Measurements from ENCODE around the gene IFNL2. TPM values are rescaled to one million over a fixed set of nuclear protein-coding genes. Genes with fewer than 3 reads are reported as not detected.
"Not testable (repeated sequence)": the region's sequence is repeated elsewhere in the genome, so short reads cannot be mapped to it uniquely, and the experiment has no call there.

Gene IFNL2
- total RNA-seq, 1 donor from 2014 or later: not detected

DNA sequence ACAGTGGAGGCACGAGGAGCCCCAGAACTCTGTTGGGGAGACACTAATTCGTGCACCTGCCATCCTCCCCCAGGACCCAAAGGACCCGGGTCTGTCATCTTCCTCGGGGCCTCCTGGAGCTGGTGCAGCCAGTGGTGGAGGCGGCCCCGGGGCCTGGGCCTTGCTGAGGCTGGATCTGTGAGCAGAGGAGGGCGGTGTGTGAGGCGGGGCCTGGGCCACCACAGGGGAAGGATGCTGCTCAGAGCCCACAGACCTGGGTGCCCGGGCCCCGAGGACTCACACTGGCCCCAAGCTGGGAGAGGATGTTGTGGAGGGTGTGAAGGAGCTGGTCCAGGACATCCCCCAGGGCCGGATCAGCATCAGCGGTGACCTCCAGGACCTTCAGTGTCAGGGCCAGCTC is 31.7 kb upstream of the IFNL2 start:
- Mint-ChIP-seq H3K9me3 (no peaks in the 10 kb centered on the region), H3K4me3 (no peak overlapping the region), H3K36me3 (ENCODE audit: low read depth) (no peaks in the 10 kb centered on the region), H3K4me1 (no peaks in the 10 kb centered on the region), H3K27me3 (ENCODE audit: low read depth) (peaks cover 53% of the 10 kb centered on the region), H3K27ac (ENCODE audit: unreplicated experiment) (no peak overlapping the region)
- TF ChIP-seq, protein P1, sequence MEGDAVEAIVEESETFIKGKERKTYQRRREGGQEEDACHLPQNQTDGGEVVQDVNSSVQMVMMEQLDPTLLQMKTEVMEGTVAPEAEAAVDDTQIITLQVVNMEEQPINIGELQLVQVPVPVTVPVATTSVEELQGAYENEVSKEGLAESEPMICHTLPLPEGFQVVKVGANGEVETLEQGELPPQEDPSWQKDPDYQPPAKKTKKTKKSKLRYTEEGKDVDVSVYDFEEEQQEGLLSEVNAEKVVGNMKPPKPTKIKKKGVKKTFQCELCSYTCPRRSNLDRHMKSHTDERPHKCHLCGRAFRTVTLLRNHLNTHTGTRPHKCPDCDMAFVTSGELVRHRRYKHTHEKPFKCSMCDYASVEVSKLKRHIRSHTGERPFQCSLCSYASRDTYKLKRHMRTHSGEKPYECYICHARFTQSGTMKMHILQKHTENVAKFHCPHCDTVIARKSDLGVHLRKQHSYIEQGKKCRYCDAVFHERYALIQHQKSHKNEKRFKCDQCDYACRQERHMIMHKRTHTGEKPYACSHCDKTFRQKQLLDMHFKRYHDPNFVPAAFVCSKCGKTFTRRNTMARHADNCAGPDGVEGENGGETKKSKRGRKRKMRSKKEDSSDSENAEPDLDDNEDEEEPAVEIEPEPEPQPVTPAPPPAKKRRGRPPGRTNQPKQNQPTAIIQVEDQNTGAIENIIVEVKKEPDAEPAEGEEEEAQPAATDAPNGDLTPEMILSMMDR (conservative IDR thresholded peaks at IDR 0.05): no peak
- DNase-seq (ENCODE audit: low read depth, low spot score): no peak

DNA sequence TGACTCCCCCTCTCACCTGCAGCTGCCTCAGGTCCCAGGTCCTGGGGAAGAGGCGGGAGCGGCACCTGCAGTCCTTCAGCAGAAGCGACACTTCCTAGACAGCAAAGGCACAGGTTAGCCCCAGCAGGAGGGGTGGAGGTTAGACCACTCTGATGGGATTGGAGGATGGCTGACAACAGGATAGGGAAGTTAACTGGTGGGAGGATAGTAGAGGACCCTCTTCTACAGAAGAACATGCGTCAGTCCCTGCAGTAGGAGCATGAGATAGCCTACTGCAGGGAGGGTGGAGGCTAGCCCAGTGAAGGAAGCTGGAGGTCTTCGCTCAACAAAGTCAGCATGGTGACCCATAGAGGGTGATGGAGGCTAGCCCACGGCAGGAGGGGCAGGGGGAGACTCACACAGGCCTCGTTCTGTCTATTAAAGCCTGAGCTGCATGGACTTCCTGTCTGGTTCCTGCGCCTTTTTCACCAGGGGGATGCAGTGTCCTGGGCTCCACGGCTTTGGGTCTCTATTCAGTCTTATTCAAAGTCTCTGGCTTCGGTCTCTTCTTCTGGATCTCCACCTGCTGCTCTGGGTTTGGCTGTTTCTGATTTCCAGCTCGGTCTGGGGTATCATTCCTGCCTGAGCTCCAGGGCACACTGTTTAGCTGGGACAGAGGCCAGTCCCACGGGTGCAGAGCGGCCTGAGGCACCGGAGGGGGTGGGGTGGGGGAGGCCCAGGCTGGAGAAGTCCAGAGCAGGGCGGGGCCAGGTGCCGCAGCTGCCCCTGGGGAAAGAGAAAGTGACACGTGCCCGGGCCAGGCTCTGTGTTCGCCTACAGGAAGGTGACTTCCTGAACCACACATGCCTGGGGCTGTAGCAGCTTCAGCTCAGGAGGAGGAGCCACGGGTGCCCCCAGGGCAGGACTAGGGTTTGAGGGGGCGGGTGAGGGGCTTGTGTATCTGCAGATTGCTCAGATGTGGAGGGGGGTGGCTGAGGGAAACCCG is 30.7 kb upstream of the IFNL2 start:
- TF ChIP-seq, protein P1 (conservative IDR thresholded peaks at IDR 0.05): no peak
- H3K36me3 Mint-ChIP-seq (ENCODE audit: low read depth): no peaks in the 10 kb centered on the region
- no peak overlapping the region for H3K4me3 Mint-ChIP-seq
- H3K4me1 Mint-ChIP-seq: no peaks in the 10 kb centered on the region
- peaks cover 50% of the 10 kb centered on the region for H3K27me3 Mint-ChIP-seq (ENCODE audit: low read depth)
- H3K9me3 Mint-ChIP-seq: no peaks in the 10 kb centered on the region
- peak overlapping the region; percentile 89 for H3K27ac Mint-ChIP-seq (ENCODE audit: unreplicated experiment)
- DNase-seq (ENCODE audit: low read depth, low spot score): no peak

DNA sequence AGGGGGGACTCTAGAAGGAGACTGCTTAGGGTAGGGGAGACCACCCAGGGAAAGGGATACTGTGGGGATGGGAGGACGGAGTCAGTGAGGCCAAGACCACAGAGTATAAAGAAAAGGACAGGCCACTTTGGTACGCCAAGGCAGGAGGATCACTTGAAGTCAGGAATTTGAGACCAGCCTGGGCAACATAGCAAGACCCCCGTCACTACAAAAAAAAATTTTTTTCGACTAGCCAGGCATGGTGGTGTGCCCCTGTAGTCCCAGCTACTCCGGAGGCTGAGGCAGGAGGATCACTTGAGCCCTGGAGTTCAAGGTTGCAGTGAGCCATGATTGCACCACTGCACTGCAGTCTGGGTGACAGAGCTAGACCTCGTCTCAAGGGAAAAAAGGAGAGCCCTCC is 30.0 kb upstream of the IFNL2 start:
- Mint-ChIP-seq H3K4me3 (no peak overlapping the region), H3K9me3 (no peaks in the 10 kb centered on the region), H3K27ac (ENCODE audit: unreplicated experiment) (no peak overlapping the region), H3K4me1 (no peaks in the 10 kb centered on the region), H3K36me3 (ENCODE audit: low read depth) (no peaks in the 10 kb centered on the region), H3K27me3 (ENCODE audit: low read depth) (peaks cover 45% of the 10 kb centered on the region)
- DNase-seq (ENCODE audit: low read depth, low spot score): no peak
- TF ChIP-seq, protein P1 (conservative IDR thresholded peaks at IDR 0.05): no peak

DNA sequence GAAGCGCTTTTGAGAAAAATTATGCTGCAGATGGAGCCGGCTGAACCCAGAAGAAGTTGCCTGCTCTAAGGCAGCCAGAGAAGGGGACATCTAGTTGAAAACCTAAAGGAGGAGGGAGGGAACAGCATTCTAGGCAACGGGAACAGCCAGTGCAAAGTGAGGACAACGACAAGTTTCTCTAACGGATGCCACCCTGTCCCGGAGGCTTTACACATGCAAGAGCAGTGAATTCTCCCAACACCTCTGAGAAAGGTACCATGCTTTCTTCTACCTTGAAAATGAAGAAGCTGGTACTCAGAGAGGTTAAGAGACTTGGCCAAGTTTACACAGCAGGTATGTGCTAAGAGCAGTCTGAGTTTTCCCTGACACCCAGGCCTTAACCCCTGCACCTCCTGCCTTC is 29.3 kb upstream of the IFNL2 start:
- H3K9me3 Mint-ChIP-seq: no peaks in the 10 kb centered on the region
- TF ChIP-seq, protein P1 (conservative IDR thresholded peaks at IDR 0.05): no peak
- H3K27ac Mint-ChIP-seq (ENCODE audit: unreplicated experiment): no peak overlapping the region
- no peak overlapping the region for H3K4me3 Mint-ChIP-seq
- H3K4me1 Mint-ChIP-seq: no peaks in the 10 kb centered on the region
- peaks cover 43% of the 10 kb centered on the region for H3K27me3 Mint-ChIP-seq (ENCODE audit: low read depth)
- no peaks in the 10 kb centered on the region for H3K36me3 Mint-ChIP-seq (ENCODE audit: low read depth)
- DNase-seq (ENCODE audit: low read depth, low spot score): no peak

DNA sequence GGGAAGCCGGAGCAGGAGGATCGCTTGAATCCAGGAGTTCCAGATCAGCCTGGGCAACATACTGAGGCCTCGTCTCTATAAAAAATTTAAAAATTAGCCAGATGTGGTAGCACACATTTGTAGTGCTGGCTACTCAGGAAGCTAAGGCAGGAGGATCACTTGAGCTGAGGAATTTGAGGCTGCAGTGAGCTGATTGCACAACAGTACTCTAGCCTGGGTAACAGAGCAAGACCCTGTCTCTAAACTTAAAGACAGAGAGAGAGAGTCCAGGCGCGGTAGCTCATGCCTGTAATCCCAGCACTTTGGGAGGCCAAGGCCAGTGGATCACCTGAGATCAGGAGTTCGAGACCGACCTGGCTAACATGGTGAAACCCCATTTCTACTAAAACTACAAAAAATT is 27.8 kb upstream of the IFNL2 start:
- TF ChIP-seq, protein P1 (conservative IDR thresholded peaks at IDR 0.05): no peak
- H3K4me1 Mint-ChIP-seq: no peaks in the 10 kb centered on the region
- H3K27ac Mint-ChIP-seq (ENCODE audit: unreplicated experiment): no peak overlapping the region
- DNase-seq (ENCODE audit: low read depth, low spot score): no peak
- H3K9me3 Mint-ChIP-seq: no peaks in the 10 kb centered on the region
- no peak overlapping the region for H3K4me3 Mint-ChIP-seq
- peaks cover 41% of the 10 kb centered on the region for H3K27me3 Mint-ChIP-seq (ENCODE audit: low read depth)
- H3K36me3 Mint-ChIP-seq (ENCODE audit: low read depth): no peaks in the 10 kb centered on the region

DNA sequence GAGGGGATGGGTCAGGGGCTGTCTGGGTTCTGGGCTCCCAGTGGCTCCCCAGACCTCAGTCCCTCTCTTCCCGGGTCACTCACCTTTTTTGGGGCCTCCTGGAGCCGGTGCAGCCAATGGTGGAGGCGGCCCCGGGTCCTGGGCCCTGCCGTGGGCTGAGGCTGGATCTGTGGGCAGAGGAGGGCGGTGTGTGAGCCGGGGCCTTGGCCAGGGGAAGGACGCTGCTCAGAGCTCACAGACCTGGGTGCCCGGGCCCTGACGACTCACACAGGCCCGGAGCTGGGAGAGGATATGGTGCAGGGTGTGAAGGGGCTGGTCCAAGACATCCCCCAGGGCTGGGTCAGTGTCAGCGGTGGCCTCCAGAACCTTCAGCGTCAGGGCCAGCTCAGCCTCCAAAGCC is 24.5 kb upstream of the IFNL2 start:
- H3K27ac Mint-ChIP-seq (ENCODE audit: unreplicated experiment); DNase-seq (ENCODE audit: low read depth, low spot score); H3K36me3 Mint-ChIP-seq (ENCODE audit: low read depth); H3K4me1 Mint-ChIP-seq; H3K9me3 Mint-ChIP-seq; H3K4me3 Mint-ChIP-seq: not testable (repeated sequence)
- peaks cover 51% of the 10 kb centered on the region for H3K27me3 Mint-ChIP-seq (ENCODE audit: low read depth)

DNA sequence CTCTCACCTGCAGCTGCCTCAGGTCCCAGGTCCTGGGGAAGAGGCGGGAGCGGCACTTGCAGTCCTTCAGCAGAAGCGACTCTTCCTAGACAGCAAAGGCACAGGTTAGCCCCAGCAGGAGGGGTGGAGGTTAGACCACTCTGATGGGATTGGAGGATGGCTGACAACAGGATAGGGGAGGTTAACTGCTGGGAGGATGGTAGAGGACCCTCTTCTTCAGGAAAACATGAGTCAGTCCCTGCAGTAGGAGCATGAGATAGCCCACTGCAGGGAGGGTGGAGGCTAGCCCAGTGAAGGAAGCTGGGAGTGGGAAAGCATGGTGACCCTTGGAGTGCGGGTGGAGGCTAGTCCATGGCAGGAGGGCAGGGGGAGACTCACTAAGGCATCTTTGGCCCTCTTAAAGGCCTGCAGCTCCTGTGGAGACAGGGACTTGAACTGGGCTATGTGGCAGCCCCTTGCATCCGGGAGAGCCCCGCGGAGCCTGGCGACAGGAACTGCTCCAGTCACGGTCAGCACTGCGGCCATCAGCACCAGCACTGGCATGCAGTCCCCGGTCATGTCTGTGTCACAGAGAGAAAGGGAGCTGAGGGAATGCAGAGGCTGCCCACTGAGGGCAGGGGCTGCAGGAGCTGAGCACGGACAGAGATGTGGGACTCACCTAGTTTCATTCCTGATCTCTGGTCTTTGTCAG is 23.6 kb upstream of the IFNL2 start, which contains the start of gene IFNL3:
Gene IFNL3 (minus strand): TSS at position 597 of the 691 bp plus-strand sequence. CDS start 39 bp downstream, at position 558.
- not testable (repeated sequence) for H3K27ac Mint-ChIP-seq (ENCODE audit: unreplicated experiment); H3K4me3 Mint-ChIP-seq
- H3K27me3 Mint-ChIP-seq (ENCODE audit: low read depth): peaks cover 56% of the 10 kb centered on the region

DNA sequence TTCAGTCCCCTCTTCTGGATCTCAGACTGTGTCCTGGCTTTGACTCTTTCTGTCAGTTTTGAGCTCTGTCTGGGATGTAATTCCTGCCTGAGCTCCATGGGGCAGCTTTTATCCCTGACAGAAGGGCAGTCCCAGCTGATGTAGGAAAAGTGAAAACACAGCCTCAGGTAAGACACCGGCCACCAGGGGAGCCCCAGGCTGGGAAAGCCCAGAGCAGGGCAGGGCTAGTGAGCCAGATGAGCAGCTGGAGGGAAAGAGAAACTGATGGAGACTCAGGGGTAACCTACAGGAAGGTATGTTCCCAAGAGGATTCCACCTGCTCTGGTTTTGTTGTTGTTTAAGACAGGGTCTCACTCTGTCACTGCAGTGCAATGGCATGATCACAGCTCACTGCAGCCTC is 23.0 kb upstream of the IFNL2 start:
- H3K27ac Mint-ChIP-seq (ENCODE audit: unreplicated experiment); DNase-seq (ENCODE audit: low read depth, low spot score); H3K4me1 Mint-ChIP-seq; H3K36me3 Mint-ChIP-seq (ENCODE audit: low read depth); H3K9me3 Mint-ChIP-seq; H3K4me3 Mint-ChIP-seq: not testable (repeated sequence)
- H3K27me3 Mint-ChIP-seq (ENCODE audit: low read depth): peaks cover 57% of the 10 kb centered on the region

More for the DNA sequence above, 23.6 kb upstream of the IFNL2 start, which contains the start of gene IFNL3:
- not testable (repeated sequence) for H3K4me1 Mint-ChIP-seq; DNase-seq (ENCODE audit: low read depth, low spot score); H3K9me3 Mint-ChIP-seq; H3K36me3 Mint-ChIP-seq (ENCODE audit: low read depth)
